ENCODE results near the gene PKDCC.

The PKDCC gene

DNA sequence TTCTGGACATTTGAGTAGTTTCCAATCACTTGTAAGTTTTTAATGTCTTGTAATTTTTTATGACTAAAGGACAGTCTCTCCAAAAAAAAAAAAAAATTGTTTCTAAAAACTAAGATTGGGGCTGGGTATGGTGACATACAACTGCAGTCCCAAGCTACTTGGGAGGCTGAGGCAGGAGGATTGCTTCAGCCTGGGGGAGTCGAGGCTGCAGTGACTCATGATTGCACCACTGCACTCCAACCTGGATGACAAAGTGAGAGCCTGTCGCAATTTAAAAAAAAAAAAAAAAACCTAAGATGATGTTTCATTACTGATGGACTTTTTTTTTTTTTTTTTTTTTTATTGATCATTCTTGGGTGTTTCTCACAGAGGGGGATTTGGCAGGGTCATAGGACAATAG, 34.4 kb upstream of the PKDCC start:
- no peak for DNase-seq (ENCODE audit: low spot score)
- in situ Hi-C loops (cut with MboI; ENCODE audit: low pct_unique_long_range_greater_than_20kb, low sequenced_read_pairs, unreplicated experiment), result no loop called here
- TF ChIP-seq, protein P1, sequence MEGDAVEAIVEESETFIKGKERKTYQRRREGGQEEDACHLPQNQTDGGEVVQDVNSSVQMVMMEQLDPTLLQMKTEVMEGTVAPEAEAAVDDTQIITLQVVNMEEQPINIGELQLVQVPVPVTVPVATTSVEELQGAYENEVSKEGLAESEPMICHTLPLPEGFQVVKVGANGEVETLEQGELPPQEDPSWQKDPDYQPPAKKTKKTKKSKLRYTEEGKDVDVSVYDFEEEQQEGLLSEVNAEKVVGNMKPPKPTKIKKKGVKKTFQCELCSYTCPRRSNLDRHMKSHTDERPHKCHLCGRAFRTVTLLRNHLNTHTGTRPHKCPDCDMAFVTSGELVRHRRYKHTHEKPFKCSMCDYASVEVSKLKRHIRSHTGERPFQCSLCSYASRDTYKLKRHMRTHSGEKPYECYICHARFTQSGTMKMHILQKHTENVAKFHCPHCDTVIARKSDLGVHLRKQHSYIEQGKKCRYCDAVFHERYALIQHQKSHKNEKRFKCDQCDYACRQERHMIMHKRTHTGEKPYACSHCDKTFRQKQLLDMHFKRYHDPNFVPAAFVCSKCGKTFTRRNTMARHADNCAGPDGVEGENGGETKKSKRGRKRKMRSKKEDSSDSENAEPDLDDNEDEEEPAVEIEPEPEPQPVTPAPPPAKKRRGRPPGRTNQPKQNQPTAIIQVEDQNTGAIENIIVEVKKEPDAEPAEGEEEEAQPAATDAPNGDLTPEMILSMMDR (IDR thresholded peaks at IDR 0.05; ENCODE audit: extremely low read depth, insufficient read depth, missing control alignments), result no peak

DNA sequence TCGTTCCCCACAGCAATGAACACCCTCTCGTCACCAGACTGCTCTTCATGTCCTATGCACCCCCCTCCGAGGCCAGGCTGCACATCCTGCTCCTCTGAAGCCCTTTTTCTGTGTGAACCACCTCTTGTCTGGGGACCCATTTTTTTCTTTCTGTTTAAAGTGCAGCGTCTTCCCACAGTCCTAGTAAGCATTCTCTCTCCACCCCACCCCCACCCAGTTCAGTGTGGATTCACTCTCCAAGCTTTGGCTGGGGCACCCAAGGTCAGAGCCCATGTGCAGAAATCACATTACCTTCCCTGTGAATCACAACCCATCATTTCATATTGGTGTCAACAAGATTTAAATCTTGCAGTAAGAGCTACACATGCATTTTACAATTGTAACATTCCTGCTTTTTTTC, 26.4 kb upstream of the PKDCC start:
- DNase-seq (ENCODE audit: low spot score), result no peak
- TF ChIP-seq, protein P1 (IDR thresholded peaks at IDR 0.05; ENCODE audit: extremely low read depth, insufficient read depth, missing control alignments), result no peak
- in situ Hi-C loops (cut with MboI; ENCODE audit: low pct_unique_long_range_greater_than_20kb, low sequenced_read_pairs, unreplicated experiment), result no loop called here

DNA sequence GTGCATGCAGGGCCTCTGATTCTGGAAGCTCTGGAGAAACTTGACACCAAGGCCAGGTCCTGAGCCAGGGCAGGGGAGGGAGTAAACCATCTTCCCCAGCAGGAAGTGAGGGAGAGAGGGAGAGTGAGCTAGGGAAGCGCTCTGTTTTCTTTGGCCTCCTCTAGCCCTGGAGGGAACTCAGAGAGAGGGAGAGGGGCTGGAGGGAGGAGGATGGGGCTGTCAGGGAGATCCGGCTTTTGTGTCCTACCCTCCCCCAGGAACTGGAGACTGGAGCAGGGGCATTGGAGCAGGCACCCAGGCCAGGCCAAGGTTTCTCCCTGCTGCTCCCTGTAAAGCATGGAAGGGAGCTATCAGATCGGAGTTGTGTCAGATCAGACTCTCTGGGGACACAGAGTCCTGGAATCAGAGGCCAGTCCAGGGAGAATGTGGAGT, 22.7 kb upstream of the PKDCC start:
- in situ Hi-C loops (cut with MboI; ENCODE audit: low pct_unique_long_range_greater_than_20kb, low sequenced_read_pairs, unreplicated experiment), result no loop called here
- TF ChIP-seq, protein P1 (IDR thresholded peaks at IDR 0.05; ENCODE audit: extremely low read depth, insufficient read depth, missing control alignments), result no peak
- DNase-seq (ENCODE audit: low spot score), result no peak

DNA sequence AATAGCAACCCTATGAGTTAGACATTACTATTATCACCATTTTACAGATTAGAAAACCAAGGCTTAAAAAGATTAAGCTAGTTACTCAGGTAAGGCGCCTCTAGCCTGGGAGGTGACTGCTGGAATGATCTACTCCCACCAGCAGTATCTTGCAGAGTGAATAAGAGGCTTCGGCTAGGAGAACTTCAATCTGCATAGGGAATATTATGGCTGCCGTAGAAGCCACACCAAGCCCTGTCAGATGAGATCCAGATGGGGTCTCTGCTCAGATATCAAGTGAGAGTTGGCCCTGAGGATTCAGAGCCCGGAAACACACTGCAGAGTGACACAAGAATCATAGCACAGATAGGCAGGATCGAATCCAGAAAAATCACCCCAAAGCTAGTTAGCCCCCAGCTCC, 21.5 kb upstream of the PKDCC start:
- in situ Hi-C loops (cut with MboI; ENCODE audit: low pct_unique_long_range_greater_than_20kb, low sequenced_read_pairs, unreplicated experiment), result no loop called here
- TF ChIP-seq, protein P1 (IDR thresholded peaks at IDR 0.05; ENCODE audit: extremely low read depth, insufficient read depth, missing control alignments), result no peak
- DNase-seq (ENCODE audit: low spot score), result no peak

DNA sequence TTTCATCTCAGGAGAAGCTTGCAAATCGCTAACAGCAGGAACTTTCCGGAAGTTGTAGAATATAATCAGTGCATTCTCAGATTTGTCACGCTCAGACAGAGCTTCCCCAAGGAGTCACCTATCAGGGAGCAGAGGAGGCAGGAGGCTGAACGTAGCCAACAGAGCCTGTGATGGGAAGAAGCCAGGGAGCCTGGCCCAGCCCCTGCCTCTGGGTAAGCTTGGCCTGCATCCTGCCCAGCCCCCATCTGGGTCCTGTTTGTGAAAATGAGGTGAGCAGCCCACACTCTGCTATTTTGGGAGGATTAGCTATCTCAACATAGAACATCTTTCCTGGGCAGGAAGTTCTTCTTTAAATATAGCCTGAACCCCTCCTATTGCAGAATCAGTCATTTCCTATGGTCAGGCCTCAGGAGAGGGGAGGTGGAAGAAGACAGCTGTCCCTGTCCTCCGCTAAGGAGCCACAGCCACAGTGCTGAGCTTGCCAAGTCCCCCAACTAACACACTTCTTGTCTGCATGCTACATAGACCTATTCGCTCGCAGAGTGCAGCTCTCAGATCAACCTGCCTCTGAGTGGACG, 19.2 kb upstream of the PKDCC start:
- in situ Hi-C loops (cut with MboI; ENCODE audit: low pct_unique_long_range_greater_than_20kb, low sequenced_read_pairs, unreplicated experiment), result no loop called here
- peak; percentile 53 for DNase-seq (ENCODE audit: low spot score)
- TF ChIP-seq, protein P1 (IDR thresholded peaks at IDR 0.05; ENCODE audit: extremely low read depth, insufficient read depth, missing control alignments), result no peak

DNA sequence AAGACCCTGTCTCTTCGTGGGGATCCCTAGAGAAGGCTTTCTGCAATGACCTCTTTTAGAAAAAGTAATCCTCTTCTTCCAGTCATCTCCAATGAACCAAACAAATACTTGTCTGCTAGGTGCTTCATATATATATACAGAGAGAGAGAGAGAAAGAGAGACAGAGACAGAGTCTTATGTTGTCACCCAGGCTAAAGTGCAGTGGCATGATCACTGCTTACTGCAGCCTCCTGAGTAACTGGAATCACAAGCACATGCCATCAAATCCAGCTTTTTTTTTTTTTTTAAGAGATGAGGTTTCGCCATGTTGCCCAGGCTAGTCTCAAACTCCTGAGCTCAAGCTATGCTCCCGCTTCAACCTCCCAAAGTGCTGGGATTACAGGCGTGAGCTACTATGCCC, 18.6 kb upstream of the PKDCC start:
- no peak for DNase-seq (ENCODE audit: low spot score)
- in situ Hi-C loops (cut with MboI; ENCODE audit: low pct_unique_long_range_greater_than_20kb, low sequenced_read_pairs, unreplicated experiment), result no loop called here

More for the DNA sequence above, 18.6 kb upstream of the PKDCC start:
- TF ChIP-seq, protein P1 (IDR thresholded peaks at IDR 0.05; ENCODE audit: extremely low read depth, insufficient read depth, missing control alignments), result no peak

Data from GM13977 (cell line).